GM12801 (cell line): Measurements from ENCODE around the gene RBM7.

Experiments used
- TF ChIP-seq, protein P1 (sequence below): IDR thresholded peaks from one replicate; pipeline ENCODE4 v1.5.1; 2011; ENCODE audit warnings: control low read depth; ENCODE audit not compliant: insufficient read length; ENCODE audit errors: extremely low read depth

The RBM7 gene

GRCh38 chr11:114416441-114416961 is 16.0 kb downstream of the RBM7 start:
- TF ChIP-seq, protein P1, sequence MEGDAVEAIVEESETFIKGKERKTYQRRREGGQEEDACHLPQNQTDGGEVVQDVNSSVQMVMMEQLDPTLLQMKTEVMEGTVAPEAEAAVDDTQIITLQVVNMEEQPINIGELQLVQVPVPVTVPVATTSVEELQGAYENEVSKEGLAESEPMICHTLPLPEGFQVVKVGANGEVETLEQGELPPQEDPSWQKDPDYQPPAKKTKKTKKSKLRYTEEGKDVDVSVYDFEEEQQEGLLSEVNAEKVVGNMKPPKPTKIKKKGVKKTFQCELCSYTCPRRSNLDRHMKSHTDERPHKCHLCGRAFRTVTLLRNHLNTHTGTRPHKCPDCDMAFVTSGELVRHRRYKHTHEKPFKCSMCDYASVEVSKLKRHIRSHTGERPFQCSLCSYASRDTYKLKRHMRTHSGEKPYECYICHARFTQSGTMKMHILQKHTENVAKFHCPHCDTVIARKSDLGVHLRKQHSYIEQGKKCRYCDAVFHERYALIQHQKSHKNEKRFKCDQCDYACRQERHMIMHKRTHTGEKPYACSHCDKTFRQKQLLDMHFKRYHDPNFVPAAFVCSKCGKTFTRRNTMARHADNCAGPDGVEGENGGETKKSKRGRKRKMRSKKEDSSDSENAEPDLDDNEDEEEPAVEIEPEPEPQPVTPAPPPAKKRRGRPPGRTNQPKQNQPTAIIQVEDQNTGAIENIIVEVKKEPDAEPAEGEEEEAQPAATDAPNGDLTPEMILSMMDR: no peak

DNA sequence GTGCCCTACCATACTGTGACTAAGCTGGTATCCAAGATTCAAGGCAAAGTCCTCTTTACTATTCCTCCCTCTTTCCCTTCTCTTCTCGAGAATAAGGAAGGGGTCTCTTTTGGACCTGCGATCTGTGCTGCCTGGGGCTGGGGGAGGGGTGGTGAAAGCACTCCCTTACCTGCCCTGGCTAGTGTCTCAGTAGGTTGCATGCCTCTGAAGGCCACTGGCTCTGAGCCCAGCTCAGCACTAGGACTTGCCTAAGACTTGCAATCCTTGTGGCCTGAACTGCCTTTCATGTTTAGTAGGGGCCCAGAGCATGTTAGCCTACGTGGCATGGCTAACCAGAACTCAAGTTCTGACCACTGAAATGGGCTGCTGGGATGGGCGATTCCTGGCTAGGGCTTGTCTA is 25.8 kb downstream of the RBM7 start:
- TF ChIP-seq, protein P1: no peak

DNA sequence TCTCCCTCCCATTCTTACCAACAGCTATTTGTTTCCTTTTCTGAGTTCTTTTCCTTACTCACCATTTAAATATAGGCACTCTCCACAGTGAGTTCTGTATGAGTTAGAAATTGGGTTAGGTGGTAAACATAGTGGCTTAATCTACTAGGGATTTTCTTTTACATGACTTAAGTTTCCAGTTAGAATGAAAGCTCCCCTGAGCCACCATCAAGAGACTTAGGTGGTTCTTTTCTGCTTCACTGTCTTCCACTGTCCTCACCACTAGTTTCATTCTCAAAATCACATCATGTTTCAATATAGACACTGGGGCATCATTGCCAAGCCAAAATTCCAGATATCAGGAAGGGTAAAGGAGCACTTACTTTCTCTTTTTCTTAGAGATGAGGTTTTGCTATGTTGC is 29.8 kb downstream of the RBM7 start:
- TF ChIP-seq, protein P1: no peak

DNA sequence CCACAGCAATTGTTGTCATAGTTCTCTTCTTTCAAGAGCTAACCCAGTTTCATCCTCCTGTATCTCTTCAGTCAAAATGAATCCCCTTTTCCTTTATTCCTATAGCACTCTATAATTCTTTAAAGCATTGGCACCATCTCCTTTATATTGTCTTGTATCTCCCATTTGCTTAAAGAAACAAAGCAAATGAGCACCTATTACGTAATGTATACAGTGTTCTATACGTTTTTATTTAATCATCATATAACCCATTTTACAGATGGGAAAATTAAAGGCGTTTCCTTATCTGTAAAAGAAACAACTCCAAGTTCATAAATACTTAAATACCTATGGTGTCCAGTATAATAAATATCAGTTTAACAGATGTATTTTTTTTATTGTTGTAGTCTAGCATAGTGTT is 32.4 kb downstream of the RBM7 start:
- TF ChIP-seq, protein P1: no peak

GRCh38 chr11:114433376-114433775 is 32.9 kb downstream of the RBM7 start:
- TF ChIP-seq, protein P1: no peak

DNA sequence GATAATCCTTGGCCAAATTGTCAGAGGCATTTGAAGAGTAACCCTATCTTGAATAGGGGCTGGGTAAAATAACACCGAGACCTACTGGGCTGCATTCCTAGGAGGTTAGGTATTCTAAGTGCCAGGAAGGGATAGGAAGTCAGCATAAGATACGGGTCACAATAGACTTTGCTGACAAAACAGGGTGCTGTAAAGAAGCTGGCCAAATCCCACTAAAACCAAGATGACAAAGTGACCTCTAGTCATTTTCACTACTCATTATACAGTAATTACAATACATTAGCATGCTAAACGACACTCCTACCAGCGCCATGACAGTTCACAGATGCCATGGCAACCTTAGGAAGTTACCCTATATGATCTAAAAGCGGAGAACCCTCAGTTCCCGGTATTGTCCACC is 37.8 kb downstream of the RBM7 start:
- TF ChIP-seq, protein P1: no peak

DNA sequence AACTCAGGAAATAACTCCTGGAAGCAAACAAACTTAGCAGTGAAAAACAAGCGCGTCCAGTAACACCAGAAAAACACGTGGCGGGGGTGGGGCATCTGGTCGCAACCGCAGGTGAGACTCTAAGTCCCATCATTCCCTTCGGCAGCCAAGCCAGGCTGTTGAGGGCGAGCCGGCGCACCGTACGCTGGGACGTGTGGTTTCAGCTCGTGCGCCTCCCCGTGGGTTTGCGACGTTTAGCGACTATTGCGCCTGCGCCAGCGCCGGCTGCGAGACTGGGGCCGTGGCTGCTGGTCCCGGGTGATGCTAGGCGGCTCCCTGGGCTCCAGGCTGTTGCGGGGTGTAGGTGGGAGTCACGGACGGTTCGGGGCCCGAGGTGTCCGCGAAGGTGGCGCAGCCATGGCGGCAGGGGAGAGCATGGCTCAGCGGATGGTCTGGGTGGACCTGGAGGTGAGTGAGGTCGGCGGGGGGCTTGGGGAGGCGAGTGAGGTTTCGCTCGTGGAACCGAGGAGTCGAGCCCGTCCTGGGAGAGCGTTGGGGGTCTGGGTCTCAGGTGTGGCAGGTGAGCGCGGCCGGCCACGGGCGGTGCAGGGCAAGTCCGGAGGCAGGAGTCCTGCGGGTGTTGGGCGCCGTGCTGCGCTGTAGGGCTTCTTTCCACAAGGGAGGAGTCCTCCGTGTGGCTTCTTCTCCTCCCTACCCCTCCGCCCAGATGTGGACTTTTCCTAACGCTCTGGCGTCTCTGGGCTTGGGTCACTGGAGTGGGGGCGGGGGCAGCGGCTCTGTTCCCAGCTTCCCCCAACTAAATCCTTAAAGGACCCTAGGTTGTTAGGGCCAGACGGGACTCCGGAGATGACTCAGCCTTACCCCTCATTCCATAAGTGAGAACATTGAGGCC is 39.0 kb downstream of the RBM7 start, which contains the start of gene REXO2:
Gene REXO2 (plus strand): TSS at position 239 of the 892 bp plus-strand sequence. CDS start 62 bp downstream, at position 301.
- TF ChIP-seq, protein P1: no peak
